SIG-M5 treated with dmso at 0.1 percent for 504 hours (cell line): ENCODE measurements around the gene MDM2.
"Not testable (repeated sequence)": the region's sequence is repeated elsewhere in the genome, so short reads cannot be mapped to it uniquely, and the experiment has no call there.

ENCODE experiments used
- DNase-seq: peaks from one replicate; lab custom pipeline; 2025; ENCODE audit not compliant: unreplicated experiment; lab: John Stamatoyannopoulos, UW

Gene MDM2

DNA sequence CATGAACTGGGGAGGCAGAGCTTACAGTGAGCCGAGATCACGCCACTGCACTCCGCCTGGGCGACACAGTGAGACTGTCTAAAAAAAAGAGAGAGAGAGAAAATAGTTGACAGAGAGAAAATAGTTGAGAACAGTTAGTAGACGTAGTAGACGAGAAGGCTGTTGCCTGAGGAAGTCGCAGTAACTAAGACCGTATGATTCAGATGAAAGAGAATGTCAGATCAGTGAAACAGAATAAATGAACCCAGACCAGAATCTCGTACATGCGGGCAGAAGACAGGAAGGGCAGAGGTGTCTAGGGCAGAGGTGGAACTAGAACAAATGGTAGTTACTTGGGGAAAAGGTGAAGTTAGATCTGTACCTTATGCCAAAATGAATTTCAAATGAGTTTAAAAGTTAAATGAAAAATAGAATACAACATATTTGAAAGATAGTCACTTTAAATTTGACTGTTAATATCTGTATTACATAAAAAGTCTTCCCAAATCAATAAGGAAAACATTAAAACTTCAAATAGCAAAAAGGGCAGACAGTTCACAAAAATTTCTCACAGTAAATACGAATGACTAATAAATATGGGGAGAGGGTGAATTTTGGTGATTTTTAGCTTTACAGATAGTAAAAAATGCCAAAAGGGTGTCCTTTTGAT is 17.7 kb downstream of the MDM2 start:
- DNase-seq = no peak

- no peak for DNase-seq
These were observed 20.1 kb downstream of the MDM2 start for GRCh38 chr12:68827895-68828671.

DNA sequence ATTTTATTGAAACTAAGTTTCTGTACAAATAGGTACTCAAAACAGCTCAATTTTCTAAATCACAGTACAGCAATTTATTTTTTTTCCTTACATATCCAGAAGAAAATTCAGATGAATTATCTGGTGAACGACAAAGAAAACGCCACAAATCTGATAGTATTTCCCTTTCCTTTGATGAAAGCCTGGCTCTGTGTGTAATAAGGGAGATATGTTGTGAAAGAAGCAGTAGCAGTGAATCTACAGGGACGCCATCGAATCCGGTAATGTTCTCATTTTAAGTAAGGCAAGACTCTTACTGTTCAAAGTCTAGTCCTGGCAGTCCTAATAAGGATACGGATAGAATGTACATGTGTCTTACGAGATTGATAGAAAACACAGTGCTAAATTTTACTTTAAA is 20.7 kb downstream of the MDM2 start:
- DNase-seq = no peak

- no peak for DNase-seq
These were observed 23.3 kb downstream of the MDM2 start for GRCh38 chr12:68831272-68831671.

DNA sequence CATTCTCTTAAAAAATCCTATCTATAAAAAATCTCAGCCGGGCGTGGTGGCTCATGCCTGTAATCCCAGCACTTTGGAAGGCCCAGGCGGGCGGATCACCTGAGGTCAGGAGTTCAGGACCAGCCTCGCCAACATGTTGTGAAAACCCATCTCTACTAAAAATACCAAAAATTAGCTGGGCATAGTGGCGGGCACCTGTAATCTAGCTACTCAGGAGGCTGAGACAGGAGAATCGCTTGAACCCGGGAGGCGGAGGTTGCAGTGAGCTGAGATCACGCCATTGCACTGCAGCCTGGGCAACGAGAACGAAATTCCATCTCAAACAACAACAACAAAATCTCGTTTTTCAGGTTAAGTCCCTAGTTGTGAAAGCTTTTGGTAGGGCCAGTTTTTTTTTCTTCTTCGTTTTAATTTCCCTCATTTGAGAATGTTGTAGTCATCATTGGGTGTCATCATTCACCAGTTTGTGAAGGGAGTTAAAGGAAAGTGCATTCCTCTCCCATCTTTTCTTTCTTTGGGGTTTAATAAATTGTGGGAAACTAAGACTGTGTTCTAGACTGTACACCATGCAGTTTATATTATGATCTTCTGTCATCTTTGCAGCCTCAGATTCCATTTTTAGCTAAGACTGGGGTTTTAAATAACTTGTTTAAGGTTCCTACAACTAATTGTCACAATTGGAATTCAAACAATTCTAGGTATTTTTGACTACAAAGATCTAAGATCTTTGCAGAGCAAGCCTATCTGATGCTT is 23.9 kb downstream of the MDM2 start:
- no peak for DNase-seq

DNA sequence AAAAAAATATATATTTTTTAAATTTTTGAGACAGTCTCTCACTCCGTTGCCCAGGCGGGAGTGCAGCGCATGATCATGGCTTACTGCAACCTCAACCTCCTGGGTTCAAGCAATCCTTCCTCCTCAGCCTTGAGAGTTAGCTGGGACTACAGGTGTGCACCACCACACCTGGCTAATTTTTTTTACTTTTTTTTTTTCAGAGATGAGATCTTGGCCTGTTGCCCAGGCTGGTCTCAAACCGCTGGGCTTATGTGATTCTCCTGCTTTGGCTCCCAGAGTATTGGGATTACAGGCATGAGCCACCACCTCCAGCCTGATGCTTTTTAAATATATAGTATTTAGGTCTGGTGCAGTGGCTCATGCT is 24.5 kb downstream of the MDM2 start:
- DNase-seq = no peak

DNA sequence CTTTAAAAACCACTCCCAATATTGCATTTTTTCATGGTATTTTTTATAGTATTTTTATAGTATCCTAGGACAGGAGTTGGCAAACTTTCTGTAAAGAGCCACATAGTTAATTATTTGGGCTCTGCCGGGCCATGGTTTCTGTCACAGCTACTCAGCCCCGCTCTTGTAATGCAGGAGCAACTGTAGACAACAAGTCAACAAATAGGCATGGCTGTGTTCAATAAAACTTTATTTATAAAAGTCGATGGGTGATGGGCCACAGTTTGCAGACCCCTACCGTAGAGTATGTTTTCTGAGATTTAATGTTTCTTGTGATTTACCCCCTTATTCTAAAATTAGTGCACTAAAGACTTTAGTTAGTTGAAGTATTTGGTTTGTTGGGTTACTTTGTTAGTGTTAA is 25.5 kb downstream of the MDM2 start:
- no peak for DNase-seq

GRCh38 chr12:68835333-68835908 is 27.4 kb downstream of the MDM2 start:
- no peak for DNase-seq

DNA sequence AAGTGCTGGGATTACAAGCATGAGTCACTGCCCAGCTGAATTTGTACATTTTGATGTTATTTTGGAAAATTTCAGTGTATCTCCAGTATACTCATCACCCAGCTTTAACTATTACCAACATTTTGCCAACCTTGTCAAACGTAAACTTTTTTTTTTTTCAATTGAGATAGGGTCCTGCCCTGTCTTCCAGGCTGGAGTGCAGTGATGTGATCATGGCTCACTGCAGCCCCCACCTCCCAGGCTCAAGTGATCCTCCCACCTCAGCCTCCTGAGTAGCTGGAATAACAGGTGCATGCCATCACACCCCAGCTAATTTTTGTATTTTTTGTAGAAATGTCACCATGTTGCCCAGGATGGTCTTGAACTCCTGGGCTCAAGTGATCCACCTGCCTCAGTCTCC is 29.2 kb downstream of the MDM2 start:
- no peak for DNase-seq

DNA sequence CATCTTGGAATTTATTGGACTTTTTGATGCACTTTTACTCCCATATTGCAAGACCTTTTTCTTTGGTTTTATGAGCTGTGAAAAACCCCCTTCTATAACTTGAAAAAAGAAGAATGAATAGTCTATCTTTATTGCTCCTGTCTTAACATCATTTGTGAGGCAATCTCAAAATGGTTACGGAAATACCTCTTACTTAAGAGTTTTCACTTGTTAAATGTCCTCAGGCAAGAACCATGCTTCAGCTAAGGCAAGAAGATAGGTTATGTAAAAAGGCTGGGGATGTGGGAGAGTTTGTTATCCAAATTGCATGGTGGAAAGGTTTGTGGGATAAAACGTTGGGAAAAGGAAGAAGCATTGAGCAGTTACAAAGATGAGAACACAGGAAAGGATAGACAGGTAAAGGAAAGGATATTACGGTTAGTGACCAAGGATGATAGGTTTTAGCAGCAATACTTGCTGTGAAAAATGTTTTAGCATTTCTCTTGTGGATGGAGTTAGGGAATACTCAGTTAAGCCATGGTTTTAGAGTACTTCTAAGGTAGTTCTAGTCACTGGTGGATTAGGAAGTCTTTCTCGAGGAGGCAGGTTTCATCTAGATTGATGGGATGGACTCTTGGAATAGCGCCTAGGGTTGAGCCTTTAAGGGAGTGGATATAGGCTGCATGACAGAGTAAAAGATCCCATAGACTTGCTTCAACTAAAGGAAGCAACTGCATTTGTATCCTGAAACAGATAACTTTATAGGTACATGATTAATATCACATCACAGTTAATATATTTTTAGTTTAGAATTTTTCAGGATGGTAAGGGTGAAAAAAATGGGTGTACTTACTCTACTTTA is 30.3 kb downstream of the MDM2 start:
- DNase-seq = no peak

DNA sequence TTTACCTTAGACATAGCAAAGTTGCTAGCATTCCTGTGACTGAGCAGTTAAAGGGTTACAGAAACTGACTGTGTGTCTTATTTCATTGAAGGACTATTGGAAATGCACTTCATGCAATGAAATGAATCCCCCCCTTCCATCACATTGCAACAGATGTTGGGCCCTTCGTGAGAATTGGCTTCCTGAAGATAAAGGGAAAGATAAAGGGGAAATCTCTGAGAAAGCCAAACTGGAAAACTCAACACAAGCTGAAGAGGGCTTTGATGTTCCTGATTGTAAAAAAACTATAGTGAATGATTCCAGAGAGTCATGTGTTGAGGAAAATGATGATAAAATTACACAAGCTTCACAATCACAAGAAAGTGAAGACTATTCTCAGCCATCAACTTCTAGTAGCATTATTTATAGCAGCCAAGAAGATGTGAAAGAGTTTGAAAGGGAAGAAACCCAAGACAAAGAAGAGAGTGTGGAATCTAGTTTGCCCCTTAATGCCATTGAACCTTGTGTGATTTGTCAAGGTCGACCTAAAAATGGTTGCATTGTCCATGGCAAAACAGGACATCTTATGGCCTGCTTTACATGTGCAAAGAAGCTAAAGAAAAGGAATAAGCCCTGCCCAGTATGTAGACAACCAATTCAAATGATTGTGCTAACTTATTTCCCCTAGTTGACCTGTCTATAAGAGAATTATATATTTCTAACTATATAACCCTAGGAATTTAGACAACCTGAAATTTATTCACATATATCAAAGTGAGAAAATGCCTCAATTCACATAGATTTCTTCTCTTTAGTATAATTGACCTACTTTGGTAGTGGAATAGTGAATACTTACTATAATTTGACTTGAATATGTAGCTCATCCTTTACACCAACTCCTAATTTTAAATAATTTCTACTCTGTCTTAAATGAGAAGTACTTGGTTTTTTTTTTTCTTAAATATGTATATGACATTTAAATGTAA is 31.5 kb downstream of the MDM2 start:
- no peak for DNase-seq

DNA sequence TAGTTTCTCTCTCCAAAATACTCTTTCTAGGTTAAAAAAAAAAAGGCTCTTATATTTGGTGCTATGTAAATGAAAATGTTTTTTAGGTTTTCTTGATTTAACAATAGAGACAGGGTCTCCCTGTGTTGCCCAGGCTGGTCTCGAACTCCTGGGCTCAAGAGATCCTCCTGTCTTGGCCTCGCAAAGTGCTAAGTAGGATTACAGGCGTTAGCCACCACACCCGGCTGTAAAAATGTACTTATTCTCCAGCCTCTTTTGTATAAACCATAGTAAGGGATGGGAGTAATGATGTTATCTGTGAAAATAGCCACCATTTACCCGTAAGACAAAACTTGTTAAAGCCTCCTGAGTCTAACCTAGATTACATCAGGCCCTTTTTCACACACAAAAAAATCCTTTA is 33.2 kb downstream of the MDM2 start:
- DNase-seq = not testable (repeated sequence)

DNA sequence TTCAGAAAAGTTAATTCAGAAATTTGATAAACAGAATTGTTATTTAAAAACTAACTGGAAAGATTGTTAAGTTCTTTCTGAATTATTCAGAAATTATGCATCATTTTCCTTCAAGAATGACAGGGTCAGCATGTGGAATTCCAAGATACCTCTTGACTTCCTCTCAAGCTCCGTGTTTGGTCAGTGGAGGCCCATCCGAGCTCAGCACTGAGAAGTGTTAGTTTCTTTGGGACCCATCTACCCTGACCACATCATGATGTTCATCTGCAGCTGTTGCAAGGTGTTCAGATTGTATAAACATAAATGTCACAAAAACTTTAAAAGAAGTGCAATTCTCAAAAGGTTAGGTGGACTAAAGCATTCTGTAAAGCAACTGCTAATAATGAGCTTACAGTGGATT is 33.7 kb downstream of the MDM2 start:
- DNase-seq = no peak

DNA sequence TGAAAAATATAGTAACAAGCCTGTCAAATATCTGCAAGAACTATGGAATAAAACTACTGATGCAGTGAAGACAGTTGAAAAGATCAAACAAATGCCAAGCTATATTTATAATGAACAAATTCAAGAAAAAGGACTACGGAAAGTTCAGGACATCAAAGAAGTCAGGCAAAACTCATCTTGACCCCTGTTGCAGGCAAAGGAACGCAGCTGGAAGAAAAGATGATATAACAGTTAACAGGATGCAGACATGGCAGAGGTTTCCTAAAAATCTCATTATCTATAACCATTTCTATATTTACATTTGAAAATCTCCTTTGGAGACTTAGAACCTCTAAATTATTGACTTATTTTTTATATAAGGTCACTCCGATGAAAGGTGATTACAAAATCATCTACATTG is 34.1 kb downstream of the MDM2 start:
- DNase-seq = no peak

- DNase-seq = no peak
These were observed 35.0 kb downstream of the MDM2 start for GRCh38 chr12:68842784-68843567.

- DNase-seq = no peak
These were observed 36.4 kb downstream of the MDM2 start for GRCh38 chr12:68844318-68844745.

DNA sequence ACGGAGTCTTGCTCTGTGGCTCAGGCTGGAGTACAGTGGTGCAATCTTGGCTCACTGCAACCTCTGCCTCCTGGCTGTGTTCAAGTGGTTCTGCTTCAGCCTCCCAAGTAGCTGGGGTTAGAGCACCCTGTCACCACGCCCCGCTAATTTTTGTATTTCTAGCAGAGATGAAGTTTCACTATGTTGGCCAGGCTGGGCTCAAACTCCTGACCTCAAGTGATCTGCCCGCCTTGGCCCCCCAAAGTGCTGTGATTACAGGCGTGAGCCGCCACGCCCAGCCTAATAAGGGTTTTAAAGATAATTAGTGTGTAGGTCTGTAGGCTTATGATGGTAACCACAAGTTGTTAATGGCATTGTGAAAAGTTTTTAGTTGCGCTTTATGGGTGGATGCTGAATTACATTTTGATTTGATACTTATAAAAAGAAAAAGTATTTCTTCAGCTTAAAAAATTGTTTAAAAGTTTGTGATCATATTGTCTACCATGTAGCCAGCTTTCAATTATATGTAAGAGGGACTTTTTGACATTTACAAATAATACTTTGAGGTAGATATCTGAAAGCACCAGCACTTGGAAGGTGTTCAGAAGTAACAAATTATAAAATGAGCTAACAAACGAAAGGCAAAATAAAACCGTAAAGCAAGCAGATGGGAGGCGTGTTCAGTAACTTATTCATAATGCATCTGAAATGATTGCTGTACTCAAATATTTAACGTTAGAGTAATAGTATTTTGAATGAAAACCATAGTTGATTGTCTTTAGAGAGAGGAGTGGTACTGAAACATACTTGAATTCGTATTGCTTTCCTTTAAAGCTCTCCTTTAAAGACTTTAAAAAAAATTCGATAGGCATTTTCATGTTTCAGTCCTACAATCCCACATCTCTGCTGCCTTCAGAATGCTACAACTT is 37.1 kb downstream of the MDM2 start:
- no peak for DNase-seq

DNA sequence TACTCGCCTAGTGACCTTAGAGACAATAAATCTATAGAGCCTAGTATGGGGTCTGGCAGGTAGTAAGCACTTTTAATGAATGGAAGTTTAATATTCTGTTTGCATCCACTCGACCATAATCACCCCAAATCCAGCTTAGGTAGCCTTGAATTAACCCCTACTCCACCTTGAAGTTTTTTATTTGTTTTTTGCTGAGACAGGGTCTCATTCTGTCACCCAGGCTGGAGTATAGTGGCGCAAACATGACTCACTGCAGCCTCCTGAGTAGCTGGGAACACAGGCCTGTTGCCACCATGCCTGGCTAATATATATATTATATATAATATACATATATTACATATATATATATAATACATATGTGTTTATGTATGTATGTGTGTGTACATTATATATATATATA is 38.8 kb downstream of the MDM2 start:
- no peak for DNase-seq
